ENCODE results near the gene ST7.

Gene ST7

GRCh38 chr7:117195361-117196029 lies 242.2 kb downstream of the ST7 start:
- no peak for TF ChIP-seq CTCF (IDR thresholded peaks at IDR 0.05; ENCODE audit: low read depth, low read length)
- no peak overlapping the region for H3K4me3 ChIP-seq (ENCODE audit: low read depth, low read length)

GRCh38 chr7:117200132-117200531 lies 246.8 kb downstream of the ST7 start:
- H3K4me3 ChIP-seq (ENCODE audit: low read depth, low read length), result no peak overlapping the region
- TF ChIP-seq CTCF (IDR thresholded peaks at IDR 0.05; ENCODE audit: low read depth, low read length), result no peak

GRCh38 chr7:117200786-117201458 lies 247.6 kb downstream of the ST7 start:
- no peak for TF ChIP-seq CTCF (IDR thresholded peaks at IDR 0.05; ENCODE audit: low read depth, low read length)
- H3K4me3 ChIP-seq (ENCODE audit: low read depth, low read length), result no peak overlapping the region

GRCh38 chr7:117202511-117202910 lies 249.2 kb downstream of the ST7 start:
- H3K4me3 ChIP-seq (ENCODE audit: low read depth, low read length), result no peak overlapping the region
- no peak for TF ChIP-seq CTCF (IDR thresholded peaks at IDR 0.05; ENCODE audit: low read depth, low read length)

- no peak for TF ChIP-seq CTCF (IDR thresholded peaks at IDR 0.05; ENCODE audit: low read depth, low read length)
- no peak overlapping the region for H3K4me3 ChIP-seq (ENCODE audit: low read depth, low read length)
Observed at GRCh38 chr7:117203205-117203604, 249.9 kb downstream of the ST7 start.

- H3K4me3 ChIP-seq (ENCODE audit: low read depth, low read length), result no peak overlapping the region
- TF ChIP-seq CTCF (IDR thresholded peaks at IDR 0.05; ENCODE audit: low read depth, low read length), result no peak
Observed at GRCh38 chr7:117205873-117206272, 252.6 kb downstream of the ST7 start.

GRCh38 chr7:117208257-117208656 lies 255.0 kb downstream of the ST7 start:
- TF ChIP-seq CTCF (IDR thresholded peaks at IDR 0.05; ENCODE audit: low read depth, low read length), result no peak
- H3K4me3 ChIP-seq (ENCODE audit: low read depth, low read length), result no peak overlapping the region
